MM.1S (cell line): ENCODE results near the gene NFYA.

ENCODE experiments used
- EZH2 ChIP-seq: fragments of 300-600 bp; sonication (generic); optimal IDR thresholded peaks from 2 replicates; pipeline ENCODE3; 2017; ENCODE audit warnings: low read depth, mild to moderate bottlenecking, antibody characterized with exemption, low read length, mixed read lengths
- EZH2phosphoT487 ChIP-seq: fragments of 300-600 bp; sonication (generic); IDR thresholded peaks from 2 replicates; pipeline ENCODE4 v1.6.1; 2018; ENCODE audit warnings: antibody characterized with exemption, low read length
- TF ChIP-seq, protein P1 (sequence below): fragments of 300-600 bp; sonication (generic); IDR thresholded peaks from 2 replicates; pipeline ENCODE4 v1.5.1; 2016; ENCODE audit warnings: antibody characterized with exemption, low read length, mixed read lengths

DNA sequence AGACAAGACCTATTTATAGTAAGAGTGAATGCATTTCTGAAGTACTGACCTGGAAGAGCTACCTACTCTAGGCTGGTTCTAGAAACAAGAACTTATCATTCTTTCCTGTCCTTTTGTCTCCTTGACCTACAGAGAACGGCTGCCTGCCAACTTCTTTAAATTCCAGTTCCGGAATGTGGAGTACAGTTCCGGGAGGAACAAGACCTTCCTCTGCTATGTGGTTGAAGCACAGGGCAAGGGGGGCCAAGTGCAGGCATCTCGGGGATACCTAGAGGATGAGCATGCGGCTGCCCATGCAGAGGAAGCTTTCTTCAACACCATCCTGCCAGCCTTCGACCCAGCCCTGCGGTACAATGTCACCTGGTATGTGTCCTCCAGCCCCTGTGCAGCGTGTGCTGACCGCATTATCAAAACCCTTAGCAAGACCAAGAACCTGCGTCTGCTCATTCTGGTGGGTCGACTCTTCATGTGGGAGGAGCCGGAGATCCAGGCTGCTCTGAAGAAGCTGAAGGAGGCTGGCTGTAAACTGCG, 11.5 kb upstream of the NFYA start:
- TF ChIP-seq, protein P1, sequence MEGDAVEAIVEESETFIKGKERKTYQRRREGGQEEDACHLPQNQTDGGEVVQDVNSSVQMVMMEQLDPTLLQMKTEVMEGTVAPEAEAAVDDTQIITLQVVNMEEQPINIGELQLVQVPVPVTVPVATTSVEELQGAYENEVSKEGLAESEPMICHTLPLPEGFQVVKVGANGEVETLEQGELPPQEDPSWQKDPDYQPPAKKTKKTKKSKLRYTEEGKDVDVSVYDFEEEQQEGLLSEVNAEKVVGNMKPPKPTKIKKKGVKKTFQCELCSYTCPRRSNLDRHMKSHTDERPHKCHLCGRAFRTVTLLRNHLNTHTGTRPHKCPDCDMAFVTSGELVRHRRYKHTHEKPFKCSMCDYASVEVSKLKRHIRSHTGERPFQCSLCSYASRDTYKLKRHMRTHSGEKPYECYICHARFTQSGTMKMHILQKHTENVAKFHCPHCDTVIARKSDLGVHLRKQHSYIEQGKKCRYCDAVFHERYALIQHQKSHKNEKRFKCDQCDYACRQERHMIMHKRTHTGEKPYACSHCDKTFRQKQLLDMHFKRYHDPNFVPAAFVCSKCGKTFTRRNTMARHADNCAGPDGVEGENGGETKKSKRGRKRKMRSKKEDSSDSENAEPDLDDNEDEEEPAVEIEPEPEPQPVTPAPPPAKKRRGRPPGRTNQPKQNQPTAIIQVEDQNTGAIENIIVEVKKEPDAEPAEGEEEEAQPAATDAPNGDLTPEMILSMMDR, result no peak
- TF ChIP-seq EZH2 (no peak), EZH2phosphoT487 (no peak)
